ENCODE measurements around the gene SLC25A12.

GRCh38 chr2:171742760-171743159, 151.3 kb downstream of the SLC25A12 start:
- TF ChIP-seq EZH2 (IDR thresholded peaks at IDR 0.05; ENCODE audit: insufficient read depth, poor library complexity, severe bottlenecking) (no peak), EZH2phosphoT487 (IDR thresholded peaks at IDR 0.05; ENCODE audit: insufficient read depth, low read depth) (no peak)
